ENCODE measurements around the gene RAB21. TPM values are rescaled to one million over a fixed set of nuclear protein-coding genes. Genes with fewer than 3 reads are reported as not detected.
"Not testable (repeated sequence)": the region's sequence is repeated elsewhere in the genome, so short reads cannot be mapped to it uniquely, and the experiment has no call there.

The RAB21 gene
- total RNA-seq, 1 experiment from 2014 or later, result 4.9 TPM

DNA sequence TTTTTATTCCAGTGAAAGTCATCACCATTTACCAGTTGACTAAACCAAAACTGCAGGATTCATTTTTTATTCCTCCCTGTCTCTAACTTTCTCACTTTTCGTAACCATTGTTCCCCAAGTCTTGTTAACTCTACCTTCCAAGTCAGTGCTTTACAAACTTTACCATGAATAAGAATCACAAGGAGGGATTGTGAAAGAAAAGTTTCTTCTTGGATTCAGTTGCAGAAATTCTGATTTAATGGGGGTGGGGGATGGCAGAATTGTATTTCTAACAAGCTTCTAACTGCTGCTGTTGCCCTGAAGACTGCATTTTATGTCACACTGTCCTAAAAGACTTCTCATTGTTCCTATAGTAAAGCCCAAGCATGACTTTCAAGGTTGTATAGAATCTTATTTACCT, 5.0 kb upstream of the RAB21 start:
- no peak for DNase-seq (ENCODE audit: low spot score)

DNA sequence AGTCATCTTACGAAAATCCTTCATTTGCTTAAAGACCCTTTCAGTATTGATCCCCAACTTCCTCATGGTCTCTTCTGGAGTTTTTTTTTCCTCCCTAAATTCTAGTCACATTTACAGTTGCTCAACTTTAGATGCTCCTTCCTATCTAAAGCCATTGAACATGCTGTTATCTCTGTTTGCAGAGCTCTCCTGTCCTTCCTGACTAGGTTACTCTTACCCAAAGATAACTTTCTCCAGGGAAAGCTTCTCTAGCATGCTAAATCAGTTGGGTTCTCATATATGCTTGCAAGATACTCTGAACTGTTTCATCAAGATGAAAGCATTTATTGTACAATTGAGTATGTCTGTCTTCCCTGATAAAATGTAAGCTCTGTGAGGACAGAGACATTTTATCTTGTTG, 1.8 kb upstream of the RAB21 start:
- no peak for DNase-seq (ENCODE audit: low spot score)

DNA sequence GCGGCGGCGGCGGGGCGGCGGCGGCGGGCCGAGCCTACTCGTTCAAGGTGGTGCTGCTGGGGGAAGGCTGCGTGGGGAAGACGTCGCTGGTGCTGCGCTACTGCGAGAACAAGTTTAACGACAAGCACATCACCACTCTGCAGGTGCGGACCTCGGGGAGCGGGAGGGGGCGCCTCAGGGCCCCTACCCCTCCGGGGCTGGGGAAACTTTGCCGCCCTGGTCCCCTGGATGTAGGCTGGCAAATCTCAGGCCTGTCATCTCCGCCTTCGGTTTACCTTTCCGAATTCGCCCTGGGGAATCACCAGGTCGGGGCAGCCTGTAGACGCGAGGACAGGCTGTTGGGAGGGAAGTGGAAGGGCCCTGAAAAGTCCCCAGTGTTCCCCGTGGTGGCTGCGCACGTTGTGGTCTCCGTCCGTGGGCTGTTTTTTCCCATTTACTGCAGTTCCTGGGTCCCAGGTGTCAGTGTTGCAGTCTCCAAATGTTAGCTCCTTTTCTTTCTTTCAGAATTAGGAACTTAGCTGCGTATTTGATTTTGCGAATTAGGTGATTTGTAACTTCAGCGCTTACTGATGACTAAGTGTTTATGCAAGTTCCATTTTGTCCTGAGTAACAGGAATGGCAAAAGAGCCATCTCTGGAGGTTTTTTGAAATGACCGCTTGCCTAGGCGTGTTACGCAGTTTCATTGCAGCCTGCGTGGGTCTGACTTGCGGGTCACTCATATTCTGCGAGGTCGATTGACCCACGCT, 656 bp downstream of the RAB21 start:
- DNase-seq (ENCODE audit: low spot score), result peak; percentile 64

DNA sequence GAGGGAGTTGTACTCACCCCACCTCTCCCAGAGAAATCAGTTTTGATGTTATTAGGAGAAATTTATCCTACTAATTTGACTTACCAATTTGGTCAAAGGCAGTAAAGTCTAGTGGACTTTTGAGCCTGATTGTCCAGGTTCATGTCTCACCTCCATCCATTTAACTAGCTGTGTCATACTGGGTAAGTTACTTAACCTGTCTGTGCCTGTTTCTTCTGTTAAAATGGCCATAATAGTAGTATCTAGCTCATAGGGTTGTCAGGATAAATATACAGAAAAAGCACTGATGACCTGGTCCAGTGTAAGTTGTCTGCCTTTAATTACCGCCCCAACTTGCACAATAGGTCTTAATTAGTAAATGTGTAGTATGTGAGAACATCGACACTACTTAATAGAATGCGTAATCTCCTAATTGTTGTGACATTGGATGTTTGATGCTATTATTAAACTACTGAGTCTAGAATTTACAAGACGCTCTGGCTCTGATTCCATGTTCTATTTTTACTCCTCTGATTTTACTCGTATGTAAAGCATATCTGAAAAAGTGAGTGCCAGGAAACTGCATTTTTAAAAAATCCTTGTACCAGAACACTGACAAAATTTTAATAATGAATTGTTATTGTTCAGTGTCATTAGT, 1.5 kb downstream of the RAB21 start:
- peak; percentile 5 for DNase-seq (ENCODE audit: low spot score)

DNA sequence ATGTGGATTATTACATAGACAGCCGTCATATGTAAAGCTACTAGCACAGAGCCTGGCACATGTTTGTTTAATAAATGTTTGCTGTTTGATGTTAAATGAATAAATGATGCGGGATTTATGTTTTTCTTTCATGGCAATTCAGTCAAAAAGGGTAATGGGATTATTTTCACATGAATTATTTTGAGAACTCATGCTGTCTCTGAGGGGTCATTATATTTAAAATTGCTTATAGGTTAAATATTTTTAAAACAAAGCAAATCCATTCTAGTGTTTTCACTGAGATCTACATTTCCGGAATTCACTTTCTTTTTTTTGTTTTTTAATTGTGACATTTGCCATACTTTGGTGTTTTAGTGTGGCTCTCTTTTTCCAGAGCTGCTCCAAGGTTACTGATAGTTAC, 5.3 kb downstream of the RAB21 start:
- no peak for DNase-seq (ENCODE audit: low spot score)

DNA sequence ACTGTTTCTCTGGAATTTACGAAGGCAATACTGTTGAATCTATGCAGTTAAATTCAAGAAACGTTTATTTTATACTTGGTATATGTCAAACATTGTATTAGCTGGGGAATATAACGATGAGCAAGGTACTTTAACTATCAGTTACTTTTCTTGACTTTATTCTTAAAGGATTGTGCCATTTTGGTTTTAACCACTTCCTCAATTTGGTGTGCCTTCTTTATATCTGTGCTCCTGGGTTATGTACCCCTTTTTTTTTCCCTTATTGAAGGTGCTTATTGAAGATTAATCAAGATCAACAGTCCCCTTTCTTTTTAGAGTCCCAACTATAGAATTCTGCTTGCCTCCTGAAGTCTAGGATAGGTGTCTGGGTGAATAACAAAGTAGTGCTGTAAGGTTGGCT, 5.8 kb downstream of the RAB21 start:
- no peak for DNase-seq (ENCODE audit: low spot score)

DNA sequence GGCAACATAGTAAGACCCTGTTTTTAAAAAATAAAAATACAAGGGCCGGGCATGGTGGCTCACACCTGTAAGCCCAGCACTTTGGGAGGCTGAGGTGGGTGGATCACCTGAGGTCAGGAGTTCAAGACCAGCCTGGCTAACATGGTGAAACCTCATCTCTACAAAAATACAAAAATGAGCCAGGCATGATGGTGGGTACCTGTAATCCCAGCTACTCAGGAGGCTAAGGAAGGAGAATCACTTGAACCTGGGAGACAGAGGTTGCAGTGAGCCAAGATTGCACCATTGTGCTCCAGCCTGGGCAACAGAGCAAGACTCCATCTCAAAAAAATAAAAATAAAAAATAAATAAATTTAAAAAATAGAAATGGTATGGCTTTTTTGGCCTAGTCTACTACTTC, 6.7 kb downstream of the RAB21 start:
- not testable (repeated sequence) for DNase-seq (ENCODE audit: low spot score)

DNA sequence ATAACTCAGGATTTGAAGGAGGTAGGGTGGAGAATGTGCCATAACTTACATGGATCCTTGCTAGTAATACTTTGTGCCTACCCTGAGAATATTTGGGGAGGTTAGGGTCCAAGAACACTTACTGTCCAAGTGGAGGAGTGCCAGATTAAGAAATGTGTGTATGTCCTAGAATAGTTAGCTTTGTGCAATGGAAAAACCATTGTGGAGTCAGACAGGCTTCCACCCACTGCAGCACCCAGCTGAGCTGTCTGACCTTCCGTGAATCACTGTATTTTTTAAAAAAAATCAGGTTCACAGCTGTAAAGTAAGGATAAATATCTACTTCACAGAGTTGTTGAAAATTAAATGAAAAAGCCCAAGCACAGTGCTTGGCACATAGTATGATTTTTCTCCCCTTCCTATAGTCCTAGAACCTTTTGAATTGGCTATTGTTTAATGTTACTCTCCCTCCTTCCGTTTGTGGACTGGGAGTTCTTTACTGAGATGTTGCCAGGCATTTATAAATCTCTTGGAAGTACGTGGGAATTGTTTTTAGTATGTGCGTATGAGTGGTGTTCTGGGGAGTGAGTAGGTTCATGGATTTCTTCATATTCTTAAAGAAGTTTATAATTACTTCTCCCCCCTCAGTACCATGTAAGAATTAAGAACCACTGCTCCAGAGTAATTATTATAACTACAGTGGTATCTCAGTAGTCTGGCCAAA, 9.2 kb downstream of the RAB21 start:
- no peak for DNase-seq (ENCODE audit: low spot score)

DNA sequence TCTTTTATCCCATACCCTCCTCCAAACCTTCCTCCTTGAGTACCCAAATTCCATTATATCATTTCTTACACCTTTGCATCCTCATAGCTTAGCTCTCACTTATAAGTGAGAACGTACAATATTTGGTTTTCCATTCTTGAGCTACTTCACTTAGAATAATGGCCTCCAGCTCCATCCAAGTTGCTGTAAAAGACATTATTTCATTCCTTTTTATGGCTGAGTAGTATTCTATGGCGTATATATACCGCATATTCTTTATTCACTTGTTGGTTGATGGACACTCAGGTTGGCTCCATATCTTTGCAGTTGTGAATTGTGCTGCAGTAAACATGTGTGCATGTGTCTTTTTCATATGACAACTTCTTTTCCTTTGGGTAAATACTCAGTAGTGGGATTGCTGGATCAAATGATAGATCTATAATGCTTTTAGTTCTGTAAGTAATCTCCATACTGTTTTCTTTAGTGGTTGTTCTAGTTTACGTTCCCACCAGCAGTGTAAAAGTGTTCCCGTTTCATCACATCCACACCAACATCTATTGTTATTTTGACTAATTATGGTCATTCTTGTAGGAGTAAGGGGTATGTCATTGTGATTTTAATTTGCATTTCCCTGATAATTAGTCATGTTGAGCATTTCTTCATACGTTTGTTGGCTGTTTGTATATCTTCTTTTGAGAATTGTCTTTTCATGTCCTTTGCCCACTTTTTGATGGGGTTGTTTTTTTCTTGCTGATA, 10.1 kb downstream of the RAB21 start:
- no peak for DNase-seq (ENCODE audit: low spot score)

DNA sequence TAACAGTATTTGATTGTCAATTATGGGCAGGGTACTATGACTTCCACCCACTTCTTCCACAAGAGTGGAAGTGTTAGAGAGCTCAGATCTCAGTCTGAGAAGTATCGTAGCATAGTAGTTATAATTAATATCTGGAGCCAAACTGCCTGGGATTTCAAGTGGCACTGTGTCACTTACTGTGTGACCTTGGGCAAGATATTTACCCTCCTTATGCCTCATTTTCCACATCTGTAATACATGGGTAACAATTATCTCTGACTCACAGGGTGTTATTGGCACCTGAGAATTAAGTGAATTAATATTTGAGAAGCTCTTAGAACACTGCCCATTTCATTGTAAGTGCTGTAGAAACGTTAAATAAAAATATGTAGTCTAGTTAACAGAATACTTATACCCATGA, 11.5 kb downstream of the RAB21 start:
- no peak for DNase-seq (ENCODE audit: low spot score)

DNA sequence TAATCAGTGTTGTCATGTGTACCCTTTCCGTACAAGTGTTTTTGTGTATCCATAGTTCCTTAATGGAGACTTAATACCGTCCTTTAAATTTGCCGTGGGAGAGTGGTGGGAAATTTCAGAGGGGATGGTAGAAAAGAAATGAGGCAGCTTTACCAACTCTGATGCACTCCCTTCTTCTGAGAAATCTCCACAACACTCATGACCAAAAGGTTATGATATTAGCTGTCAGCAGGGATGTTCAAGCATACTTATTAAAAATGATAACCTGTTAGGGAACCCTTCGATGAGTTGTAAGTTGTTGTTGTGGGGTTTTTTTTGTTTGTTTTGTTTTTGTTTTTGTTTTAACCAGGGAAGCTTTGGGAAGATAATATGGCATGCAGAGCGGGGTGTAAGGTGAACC, 12.5 kb downstream of the RAB21 start:
- DNase-seq (ENCODE audit: low spot score), result no peak

DNA sequence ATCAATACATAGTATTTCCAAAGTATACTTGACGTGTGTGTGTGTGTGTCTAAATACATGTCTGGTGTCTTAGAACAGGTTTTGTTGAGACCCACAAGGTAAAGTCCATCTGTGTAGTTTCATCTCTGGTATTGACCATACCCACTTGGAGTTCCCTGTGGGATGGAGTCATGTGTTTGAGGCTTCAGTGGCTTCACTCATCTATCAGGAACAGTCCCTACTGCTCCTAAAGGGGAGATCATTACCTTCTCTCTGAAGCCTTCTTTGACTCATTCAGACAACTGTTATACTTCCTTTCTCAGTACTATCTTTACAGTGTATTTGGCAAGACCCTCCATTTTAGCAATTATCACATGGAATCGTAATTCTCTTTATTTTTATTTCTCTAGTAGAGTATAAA, 14.2 kb downstream of the RAB21 start:
- no peak for DNase-seq (ENCODE audit: low spot score)

DNA sequence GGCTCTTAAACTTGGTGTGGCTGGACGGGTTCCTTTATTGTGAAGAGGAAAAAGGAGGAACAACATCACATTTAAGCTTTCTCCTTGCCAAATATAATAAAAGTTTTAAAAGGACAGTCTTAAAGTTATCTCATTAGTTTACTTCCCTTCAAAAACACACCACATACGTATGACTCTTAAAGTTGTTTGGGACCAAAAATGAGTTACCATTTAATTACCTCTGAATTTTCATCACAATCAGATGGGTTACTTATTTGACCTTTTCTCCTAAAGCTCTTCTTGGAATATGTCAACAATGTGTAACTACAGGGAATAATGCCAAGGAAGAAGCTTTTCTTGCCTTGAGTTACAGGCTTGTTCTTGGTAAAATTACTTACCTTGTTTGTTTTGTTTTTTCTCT, 16.4 kb downstream of the RAB21 start:
- DNase-seq (ENCODE audit: low spot score), result no peak

DNA sequence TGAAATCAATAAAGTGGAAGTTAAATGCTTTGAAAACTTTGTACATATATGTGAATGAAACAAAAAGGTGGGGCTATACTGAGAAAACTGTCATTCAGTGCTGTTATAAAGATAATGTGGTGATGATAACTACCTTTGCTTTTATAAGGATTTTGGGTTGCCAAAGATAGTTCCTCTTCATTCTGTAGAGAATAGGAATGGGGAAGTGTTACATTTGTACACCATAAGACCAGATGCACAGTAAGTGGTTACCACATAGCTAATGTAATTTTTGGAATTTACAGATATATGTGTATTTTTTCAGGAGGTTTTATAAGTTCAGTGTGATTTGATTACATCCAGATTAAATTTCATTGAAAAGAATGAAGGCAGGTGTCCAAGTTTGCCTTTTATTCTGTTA, 18.1 kb downstream of the RAB21 start:
- DNase-seq (ENCODE audit: low spot score), result no peak

DNA sequence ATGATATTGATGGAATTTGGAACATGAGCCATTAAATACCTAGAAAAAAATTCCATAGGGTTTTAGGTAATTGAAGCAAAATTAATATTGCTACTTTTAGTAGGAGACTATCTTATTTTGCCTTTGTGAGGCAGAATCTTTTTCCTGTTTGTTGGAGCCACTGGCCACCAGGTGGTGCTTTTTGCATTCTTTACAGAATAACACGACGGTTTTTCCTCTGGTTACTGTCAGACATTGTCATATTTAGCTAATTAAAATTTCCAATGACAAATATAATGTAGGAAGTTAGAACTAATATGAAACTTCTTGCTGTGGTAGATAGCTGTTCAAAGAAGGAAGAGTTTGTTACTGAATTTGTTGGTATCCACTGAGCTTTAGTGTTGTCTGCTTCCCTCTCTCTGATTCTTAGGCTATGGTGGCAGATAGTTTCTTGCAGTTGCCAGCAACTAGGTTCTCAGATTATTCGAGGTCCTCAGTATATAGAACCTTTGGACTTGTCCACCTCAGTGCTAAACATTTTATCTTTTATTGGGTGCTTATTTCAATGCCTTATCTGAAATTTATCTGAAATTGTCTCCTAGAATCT, 25.7 kb downstream of the RAB21 start:
- peak; percentile 68 for DNase-seq (ENCODE audit: low spot score)

DNA sequence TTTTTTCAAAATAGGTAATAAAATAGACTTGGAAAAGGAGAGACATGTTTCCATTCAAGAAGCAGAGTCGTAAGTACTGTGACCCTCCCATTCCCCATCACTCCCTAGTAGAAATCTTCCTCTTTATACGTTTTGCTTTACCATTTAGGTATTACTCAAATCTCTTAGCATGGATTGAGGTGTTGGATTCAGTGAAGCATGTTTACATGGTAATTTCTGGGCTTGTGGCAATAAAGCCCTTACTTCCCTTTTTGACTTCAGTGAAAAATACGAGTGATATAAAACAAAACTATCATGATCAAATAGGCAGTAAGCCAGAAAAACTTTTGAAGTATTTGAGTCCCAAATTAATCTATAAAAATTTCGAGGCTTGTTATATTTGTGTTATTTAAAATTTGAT, 27.4 kb downstream of the RAB21 start:
- no peak for DNase-seq (ENCODE audit: low spot score)

DNA sequence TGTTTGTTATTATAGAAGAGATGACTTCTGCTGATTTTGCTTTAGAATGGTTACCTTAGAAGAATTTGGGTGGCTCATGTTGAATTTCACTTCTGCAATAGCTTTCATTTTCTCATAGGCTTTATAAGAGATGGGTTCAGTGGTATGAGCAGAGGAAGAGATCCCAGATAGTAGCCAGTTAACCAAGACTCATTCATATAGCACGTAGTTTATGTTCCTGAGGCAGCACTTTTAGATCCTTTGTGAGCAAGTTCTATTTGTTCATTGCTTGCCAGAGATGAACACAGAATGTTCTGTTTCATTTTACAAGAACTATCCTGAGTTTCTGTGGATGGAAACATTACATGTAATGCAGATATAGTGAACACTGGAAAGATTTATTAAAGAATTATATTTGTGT, 32.2 kb downstream of the RAB21 start:
- no peak for DNase-seq (ENCODE audit: low spot score)

DNA sequence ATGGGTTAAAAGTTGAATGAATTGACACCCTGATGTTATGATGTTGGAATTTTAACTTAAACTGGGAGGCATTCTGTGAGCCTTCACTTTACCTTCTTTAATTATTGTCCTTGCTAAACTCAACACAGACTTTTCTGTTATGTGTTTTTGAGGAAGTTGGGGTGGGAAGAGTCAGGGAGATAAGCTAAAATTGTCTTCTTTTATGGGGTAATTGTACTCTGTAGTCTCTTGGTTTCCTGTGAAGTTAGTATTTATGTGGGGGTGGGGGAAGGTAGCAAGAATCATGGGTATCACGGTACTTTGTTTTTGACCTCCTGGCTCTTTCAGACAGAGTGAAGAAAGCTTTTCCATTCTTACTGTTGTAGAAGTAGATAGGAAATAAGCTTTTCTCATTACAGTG, 32.9 kb downstream of the RAB21 start:
- no peak for DNase-seq (ENCODE audit: low spot score)

DNA sequence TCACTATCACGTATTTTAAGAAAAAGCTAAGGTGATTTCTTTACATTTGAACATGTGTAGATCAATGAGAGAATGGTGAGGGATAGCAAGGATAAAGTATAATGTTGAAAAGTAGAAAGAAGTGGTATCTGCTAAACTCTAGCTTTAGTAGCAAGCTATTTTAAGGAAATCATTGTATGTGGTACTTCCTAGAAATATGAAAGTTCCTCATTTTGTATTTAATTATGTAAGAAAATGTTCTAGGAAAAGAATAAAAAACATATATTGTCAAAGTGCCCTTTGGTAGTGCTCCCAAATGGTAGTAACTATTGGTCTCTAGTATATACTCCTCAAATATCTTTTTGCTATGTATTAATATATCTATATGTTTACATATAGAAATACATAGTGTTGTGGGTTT, 35.7 kb downstream of the RAB21 start:
- no peak for DNase-seq (ENCODE audit: low spot score)

DNA sequence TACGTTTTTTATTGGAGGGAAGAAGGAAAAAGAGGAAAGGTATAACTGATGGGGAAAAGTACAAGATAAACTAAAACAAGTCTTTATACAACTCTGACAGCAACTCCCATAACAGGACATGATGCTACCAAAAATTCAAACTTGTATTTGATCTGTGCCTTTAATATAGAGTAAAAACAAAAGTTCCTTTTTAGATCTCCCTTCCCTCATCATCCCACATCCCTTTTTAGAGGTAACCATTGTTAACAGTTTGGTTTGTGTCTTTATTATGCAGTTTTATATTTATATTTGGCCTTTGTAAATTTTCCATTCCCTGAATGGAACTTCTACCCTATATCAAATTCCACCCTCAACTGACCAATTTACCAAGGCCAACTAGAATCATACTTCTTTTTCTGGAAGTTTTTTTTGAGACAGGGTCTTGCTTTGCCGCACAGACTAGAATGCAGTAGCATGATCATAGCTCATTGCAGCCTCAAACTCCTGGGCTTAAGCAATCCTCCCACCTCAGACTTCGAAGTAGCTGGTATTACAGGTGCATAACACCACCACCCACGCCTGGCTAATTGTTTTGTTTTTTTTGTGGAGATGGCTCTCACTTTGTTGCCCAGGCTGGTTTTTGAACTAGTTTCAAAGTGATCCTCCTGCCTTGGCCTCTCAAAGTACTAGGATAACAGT, 36.9 kb downstream of the RAB21 start:
- DNase-seq (ENCODE audit: low spot score), result no peak

DNA sequence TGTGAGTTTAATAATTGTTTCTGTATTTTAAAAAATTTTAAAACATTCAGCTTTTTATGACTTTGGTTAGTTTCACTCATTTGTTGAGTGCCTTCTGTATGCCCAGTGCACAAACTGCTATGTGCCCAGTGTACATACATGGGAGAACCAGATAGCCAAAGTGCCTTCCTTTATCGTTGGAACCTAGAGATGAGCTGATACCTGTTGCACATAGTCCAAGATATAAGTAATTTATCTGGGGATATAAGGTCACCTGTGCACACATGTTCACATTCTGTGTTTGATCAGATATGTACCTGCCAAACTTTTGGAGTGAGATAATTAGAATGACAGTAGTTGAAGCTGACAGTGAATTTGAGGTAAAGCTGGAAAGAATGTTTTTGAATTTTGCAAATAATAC, 37.9 kb downstream of the RAB21 start:
- DNase-seq (ENCODE audit: low spot score), result no peak
